ENCODE measurements around the gene DNAJC9. TPM values are rescaled to one million over a fixed set of nuclear protein-coding genes. Genes with fewer than 3 reads are reported as not detected.

DNAJC9 gene
- total RNA-seq, 1 experiment from 2014 or later = 45.6 TPM

GRCh38 chr10:73247509-73248258 lies 629 bp upstream of the DNAJC9 start:
- H3K4me2 ChIP-seq = peak overlapping the region; percentile 91
- no peaks in the 10 kb centered on the region for H3K27me3 ChIP-seq (ENCODE audit: insufficient read depth, low read depth)
- CTCF ChIA-PET = no interaction called here
- peak overlapping the region; percentile 95 for H3K4me3 ChIP-seq
- no peaks in the 10 kb centered on the region for H3K9me2 ChIP-seq (ENCODE audit: insufficient read depth)
- no peaks in the 10 kb centered on the region for H4K20me1 ChIP-seq (ENCODE audit: insufficient read depth)
- peaks cover 63% of the 10 kb centered on the region for H3F3A ChIP-seq (ENCODE audit: insufficient read depth, low read depth)
- peak overlapping the region; percentile 87 for H3K27ac ChIP-seq
- H3K4me1 ChIP-seq (replicated peaks; ENCODE audit: insufficient read depth) = peaks cover 51% of the 10 kb centered on the region
- no peaks in the 10 kb centered on the region for H3K9me3 ChIP-seq (ENCODE audit: insufficient read depth, low read depth)
- H3K36me3 ChIP-seq (ENCODE audit: low read depth) = peaks cover 47% of the 10 kb centered on the region
- H2AFZ ChIP-seq = peak overlapping the region; percentile 63
- BruUV-seq (replicated peaks) = TSS peak; percentile 84
- POLR2A ChIA-PET (ENCODE audit: unreplicated experiment) = interaction anchor here (0.5 to 1.5 kb wide), 6 partner anchors 111 to 622 kb away, joined by 3 to 15 read pairs (median 6); partner anchors contain the start of genes CFAP70 and MICU1
- intact Hi-C loops (cut with micrococcal nuclease; ENCODE audit: unreplicated experiment) = loop anchor here (2.0 kb wide), 2 partner anchors 111 to 165 kb away; partner anchors contain the start of gene CFAP70
- no peak for DNase-seq
- TF ChIP-seq CTCF (conservative IDR thresholded peaks at IDR 0.05) (no peak), EZH2 (IDR thresholded peaks at IDR 0.05; ENCODE audit: low read depth) (no peak)
- H3K79me2 ChIP-seq (ENCODE audit: low read depth) = peaks cover 77% of the 10 kb centered on the region

GRCh38 chr10:73246322-73246645 lies 771 bp downstream of the DNAJC9 start:
- ChIA-PET CTCF (interaction anchor here (0.5 to 0.6 kb wide), 2 partner anchors 78 to 211 kb away, joined by 3 read pairs; partner anchors contain the start of genes ECD and FAM149B1), POLR2A (ENCODE audit: unreplicated experiment) (interaction anchor here (0.5 to 1.5 kb wide), 13 partner anchors 14 to 970 kb away, joined by 3 to 10 read pairs (median 4); partner anchors contain the start of gene CFAP70)
- BruUV-seq (replicated peaks) = no TSS peak

More at GRCh38 chr10:73246322-73246645, 771 bp downstream of the DNAJC9 start:
- H3K27me3 ChIP-seq (ENCODE audit: insufficient read depth, low read depth) = no peaks in the 10 kb centered on the region
- H3K9me3 ChIP-seq (ENCODE audit: insufficient read depth, low read depth) = no peaks in the 10 kb centered on the region
- peak overlapping the region; percentile 91 for H3K4me2 ChIP-seq
- peaks cover 48% of the 10 kb centered on the region for H3K4me1 ChIP-seq (replicated peaks; ENCODE audit: insufficient read depth)
- H3F3A ChIP-seq (ENCODE audit: insufficient read depth, low read depth) = peaks cover 58% of the 10 kb centered on the region
- peak overlapping the region; percentile 87 for H3K27ac ChIP-seq
- H3K36me3 ChIP-seq (ENCODE audit: low read depth) = peaks cover 57% of the 10 kb centered on the region
- intact Hi-C loops (cut with micrococcal nuclease; ENCODE audit: unreplicated experiment) = loop anchor here (2.0 kb wide), 2 partner anchors 113 to 167 kb away; partner anchors contain the start of gene CFAP70
- H3K9me2 ChIP-seq (ENCODE audit: insufficient read depth) = no peaks in the 10 kb centered on the region
- peaks cover 66% of the 10 kb centered on the region for H3K79me2 ChIP-seq (ENCODE audit: low read depth)
- TF ChIP-seq EZH2 (IDR thresholded peaks at IDR 0.05; ENCODE audit: low read depth) = no peak
- TF ChIP-seq CTCF (conservative IDR thresholded peaks at IDR 0.05) = no peak
- H4K20me1 ChIP-seq (ENCODE audit: insufficient read depth) = no peaks in the 10 kb centered on the region
- H2AFZ ChIP-seq = peak overlapping the region; percentile 80
- no peak for DNase-seq
- peak overlapping the region; percentile 95 for H3K4me3 ChIP-seq

Data from PC-9 (cell line).